ENCODE results near the gene CNTNAP2.
"Not testable (repeated sequence)": the region's sequence is repeated elsewhere in the genome, so short reads cannot be mapped to it uniquely, and the experiment has no call there.

Gene CNTNAP2

GRCh38 chr7:146894927-146895326 lies 778.3 kb downstream of the CNTNAP2 start:
- Histone ChIP-seq H3K4me3 (no peak overlapping the region), H3K4me2 (no peak overlapping the region), H3K9me3 (replicated peaks in 1 of 11) (no peaks in the 10 kb centered on the region), H3K27ac (no peak overlapping the region), H3K4me1 (no peaks in the 10 kb centered on the region), H3K9ac (no peak overlapping the region), H3K36me3 (no peaks in the 10 kb centered on the region), H4K20me1 (no peaks in the 10 kb centered on the region), H3K27me3 (no peaks in the 10 kb centered on the region)
- no peak for TF ChIP-seq Cebpa-rat (IDR thresholded peaks at IDR 0.05)

- H3K9ac ChIP-seq = no peak overlapping the region
- no peaks in the 10 kb centered on the region for H4K20me1 ChIP-seq
- no peaks in the 10 kb centered on the region for H3K27me3 ChIP-seq
- H3K4me1 ChIP-seq = no peaks in the 10 kb centered on the region
- H3K4me3 ChIP-seq = no peak overlapping the region
- H3K4me2 ChIP-seq = no peak overlapping the region
- H3K27ac ChIP-seq = no peak overlapping the region
- no peak for TF ChIP-seq Cebpa-rat (IDR thresholded peaks at IDR 0.05)
- no peaks in the 10 kb centered on the region for H3K36me3 ChIP-seq
- peaks cover 0 to 12% (median 5%) of the 10 kb centered on the region in 11 experiments; a peak in 9 of 22 replicates for H3K9me3 ChIP-seq (replicated peaks in 1 of 11)
Measured at GRCh38 chr7:146902266-146902665, 785.7 kb downstream of the CNTNAP2 start.

DNA sequence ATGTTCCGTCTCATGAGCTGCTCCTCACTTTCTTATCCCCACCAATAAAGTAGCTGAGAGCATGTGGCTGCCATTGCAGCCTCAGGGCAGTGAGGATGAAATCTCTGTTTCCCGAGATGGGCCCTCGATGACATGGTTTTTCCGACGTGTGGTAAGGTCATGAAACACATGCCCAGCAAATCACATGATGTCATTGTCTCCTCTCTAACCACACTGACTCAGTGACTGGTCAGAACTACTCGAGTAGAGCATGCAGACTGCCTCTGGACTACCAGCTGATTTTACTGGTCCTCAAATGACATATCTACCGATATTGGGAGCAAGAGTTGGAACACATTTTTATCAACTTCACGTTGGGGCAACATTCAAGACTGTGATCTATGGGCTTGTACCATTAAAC lies 786.1 kb downstream of the CNTNAP2 start:
- no peak overlapping the region for H3K4me3 ChIP-seq
- no peak overlapping the region for H3K9ac ChIP-seq
- no peaks in the 10 kb centered on the region for H4K20me1 ChIP-seq
- no peak overlapping the region for H3K27ac ChIP-seq
- no peaks in the 10 kb centered on the region for H3K36me3 ChIP-seq
- H3K4me2 ChIP-seq = no peak overlapping the region
- no peaks in the 10 kb centered on the region for H3K4me1 ChIP-seq
- no peak for TF ChIP-seq Cebpa-rat (IDR thresholded peaks at IDR 0.05)
- H3K9me3 ChIP-seq (replicated peaks in 1 of 11) = peaks cover 0 to 12% (median 5%) of the 10 kb centered on the region in 11 experiments; a peak in 9 of 22 replicates
- no peaks in the 10 kb centered on the region for H3K27me3 ChIP-seq

- not testable (repeated sequence) for H3K36me3 ChIP-seq, H3K9ac ChIP-seq, H3K27me3 ChIP-seq, H4K20me1 ChIP-seq, H3K4me3 ChIP-seq, H3K4me1 ChIP-seq, H3K4me2 ChIP-seq, H3K27ac ChIP-seq
- H3K9me3 ChIP-seq (replicated peaks in 1 of 11) = peaks cover 0 to 12% (median 5%) of the 10 kb centered on the region in 11 experiments; a peak in 9 of 22 replicates
Measured at GRCh38 chr7:146905746-146906145, 789.1 kb downstream of the CNTNAP2 start.

DNA sequence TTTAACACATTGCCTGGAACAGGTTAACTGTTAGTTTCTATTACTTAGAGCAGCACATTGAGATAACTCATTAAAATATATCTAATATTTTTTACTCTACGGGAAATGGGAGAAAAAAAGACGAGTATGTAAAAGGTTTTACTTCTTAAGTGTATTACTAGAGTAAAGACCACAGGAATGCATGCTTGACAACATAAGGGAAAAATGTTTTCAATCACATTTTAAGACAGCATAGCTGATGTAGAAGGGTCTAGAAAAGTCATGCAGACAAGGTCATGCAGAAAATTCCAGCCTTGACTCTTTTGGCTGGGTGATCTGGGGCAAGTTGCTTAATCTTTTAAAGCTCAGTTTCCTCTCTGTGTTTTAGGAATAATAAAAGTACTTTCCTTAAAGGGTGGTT lies 806.2 kb downstream of the CNTNAP2 start:
- H3K4me3 ChIP-seq = no peak overlapping the region
- H3K4me2 ChIP-seq = no peak overlapping the region
- no peaks in the 10 kb centered on the region for H3K27me3 ChIP-seq
- H3K27ac ChIP-seq = no peak overlapping the region
- peaks cover 0 to 8% (median 5%) of the 10 kb centered on the region in 10 experiments; a peak in 8 of 20 replicates for H3K4me1 ChIP-seq
- H3K9ac ChIP-seq = no peak overlapping the region
- H4K20me1 ChIP-seq = no peaks in the 10 kb centered on the region
- H3K9me3 ChIP-seq (replicated peaks in 1 of 11) = peaks cover 0 to 4% (median 0%) of the 10 kb centered on the region in 11 experiments; a peak in 4 of 22 replicates
- H3K36me3 ChIP-seq = no peaks in the 10 kb centered on the region
- no peak for TF ChIP-seq Cebpa-rat (IDR thresholded peaks at IDR 0.05)

- H3K9ac ChIP-seq = no peak overlapping the region
- H3K9me3 ChIP-seq (replicated peaks in 1 of 11) = no peaks in the 10 kb centered on the region; a peak in 1 of 22 replicates
- H3K27ac ChIP-seq = no peak overlapping the region
- no peak for TF ChIP-seq Cebpa-rat (IDR thresholded peaks at IDR 0.05)
- no peaks in the 10 kb centered on the region for H3K36me3 ChIP-seq
- no peak overlapping the region for H3K4me2 ChIP-seq
- H3K4me1 ChIP-seq = no peaks in the 10 kb centered on the region
- no peaks in the 10 kb centered on the region for H4K20me1 ChIP-seq
- no peak overlapping the region for H3K4me3 ChIP-seq
- no peaks in the 10 kb centered on the region for H3K27me3 ChIP-seq
Measured at GRCh38 chr7:146926841-146927240, 810.2 kb downstream of the CNTNAP2 start.

- Histone ChIP-seq H4K20me1 (no peaks in the 10 kb centered on the region), H3K9me3 (replicated peaks in 1 of 11) (no peaks in the 10 kb centered on the region), H3K4me2 (no peak overlapping the region), H3K4me1 (no peaks in the 10 kb centered on the region), H3K36me3 (no peaks in the 10 kb centered on the region), H3K27me3 (no peaks in the 10 kb centered on the region), H3K4me3 (no peak overlapping the region), H3K9ac (no peak overlapping the region), H3K27ac (no peak overlapping the region)
- no peak for TF ChIP-seq Cebpa-rat (IDR thresholded peaks at IDR 0.05)
Measured at GRCh38 chr7:146937836-146938235, 821.2 kb downstream of the CNTNAP2 start.

- Histone ChIP-seq H3K4me1 (no peaks in the 10 kb centered on the region), H3K9me3 (replicated peaks in 1 of 11) (no peaks in the 10 kb centered on the region), H4K20me1 (no peaks in the 10 kb centered on the region), H3K27me3 (no peaks in the 10 kb centered on the region), H3K4me2 (no peak overlapping the region), H3K27ac (no peak overlapping the region), H3K4me3 (no peak overlapping the region), H3K9ac (no peak overlapping the region), H3K36me3 (no peaks in the 10 kb centered on the region)
- no peak for TF ChIP-seq Cebpa-rat (IDR thresholded peaks at IDR 0.05)
Measured at GRCh38 chr7:146943483-146943882, 826.9 kb downstream of the CNTNAP2 start.

- Histone ChIP-seq H4K20me1 (no peaks in the 10 kb centered on the region), H3K9me3 (replicated peaks in 1 of 11) (peaks cover 0 to 19% (median 0%) of the 10 kb centered on the region in 11 experiments; a peak in 6 of 22 replicates), H3K4me3 (no peak overlapping the region), H3K4me2 (no peak overlapping the region), H3K27ac (no peak overlapping the region), H3K9ac (no peak overlapping the region), H3K27me3 (no peaks in the 10 kb centered on the region), H3K4me1 (no peaks in the 10 kb centered on the region), H3K36me3 (no peaks in the 10 kb centered on the region)
- 0 out of 22 replicates have a peak, but pooled peaks of 1 of the 11 experiments have one; percentile 23 for TF ChIP-seq Cebpa-rat (IDR thresholded peaks at IDR 0.05)
Measured at GRCh38 chr7:146948703-146949102, 832.1 kb downstream of the CNTNAP2 start.

DNA sequence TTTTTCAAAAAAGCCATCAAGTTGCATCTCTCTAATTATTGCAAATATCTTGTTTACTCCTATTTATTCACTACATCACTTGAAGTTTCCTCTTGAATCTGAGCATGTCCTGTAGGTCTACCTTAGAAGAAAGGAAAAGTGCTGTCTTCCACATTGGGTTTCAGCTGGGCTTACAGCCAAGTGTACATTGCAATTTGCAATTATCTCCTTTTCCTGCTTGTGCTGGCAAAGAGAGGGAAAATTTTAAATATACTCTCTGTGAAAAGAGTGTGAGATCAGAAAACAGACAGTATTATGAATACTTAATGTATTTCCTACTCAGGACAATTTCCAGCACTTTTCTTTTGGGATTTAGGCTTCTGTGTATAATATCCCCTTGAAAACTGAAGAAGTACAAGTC lies 839.7 kb downstream of the CNTNAP2 start:
- no peak for TF ChIP-seq Cebpa-rat (IDR thresholded peaks at IDR 0.05)
- no peak overlapping the region for H3K9ac ChIP-seq
- no peaks in the 10 kb centered on the region for H3K27me3 ChIP-seq
- H3K9me3 ChIP-seq (replicated peaks in 1 of 11) = peaks cover 0 to 8% (median 0%) of the 10 kb centered on the region in 11 experiments; a peak in 4 of 22 replicates
- H3K36me3 ChIP-seq = no peaks in the 10 kb centered on the region
- H3K4me1 ChIP-seq = 0 out of 20 replicates have a peak, but pooled peaks cover 0 to under 1% (median 0%) of the 10 kb centered on the region in 10 experiments
- no peak overlapping the region for H3K27ac ChIP-seq
- no peak overlapping the region for H3K4me2 ChIP-seq
- H4K20me1 ChIP-seq = no peaks in the 10 kb centered on the region
- H3K4me3 ChIP-seq = no peak overlapping the region

All from BLaER1 treated with 17β-estradiol and CSF1 and Interleukin-3, amounts not matched to agents 10 nM and 100 nM (cell line).